Stomach (tissue), 9 donors: ENCODE measurements around the gene TRIP13. TPM values are rescaled to one million over a fixed set of nuclear protein-coding genes. Genes with fewer than 3 reads are reported as not detected.
"Not testable (repeated sequence)": the region's sequence is repeated elsewhere in the genome, so short reads cannot be mapped to it uniquely, and the experiment has no call there.

Experiments
- DNase-seq, 2 donors: peaks; one replicate each; pipeline versions ENCODE4 v3.0.0 to v3.0.0-alpha.2; 2013 to 2019
- H3K27ac ChIP-seq, 5 donors: fragments of 200-600 bp in 4 of 5; sonication (generic) in 4 of 5; one replicate each; pipeline ENCODE4 v1.5.1; 2013 to 2019; ENCODE audit warnings: mild to moderate bottlenecking in 1 of 5, moderate library complexity in 1 of 5
- H3K27me3 ChIP-seq, 3 donors: fragments of 200-600 bp; sonication (generic); one replicate each; pipeline ENCODE4 v1.5.1; 2017 to 2019; ENCODE audit warnings: mixed run types in 1 of 3
- H3K36me3 ChIP-seq, 4 donors: fragments of 200-600 bp; sonication (generic); 1 replicate in 3 of 4; 2 replicates in 1 of 4; pipeline ENCODE4 v1.5.1; 2016 to 2019
- H3K4me1 ChIP-seq, 4 donors: fragments of 200-600 bp; sonication (generic); one replicate each; pipeline ENCODE4 v1.5.1; 2016 to 2019
- H3K4me3 ChIP-seq, 4 donors: fragments of 200-600 bp; sonication (generic) in 3 of 4; one replicate each; pipeline ENCODE4 v1.5.1; 2016 to 2019; ENCODE audit warnings: mild to moderate bottlenecking in 1 of 4
- H3K9me3 ChIP-seq, 4 donors: fragments of 200-600 bp; sonication (generic); one replicate each; pipeline ENCODE4 v1.5.1; 2016 to 2019
- EP300 ChIP-seq: sonication (generic); formaldehyde crosslinking; IDR thresholded peaks from one replicate; pipeline ENCODE4 v1.6.1; 2017; ENCODE audit warnings: antibody characterized with exemption
- POLR2A ChIP-seq, 4 donors: fragments of 450-650 bp; IDR thresholded peaks; one replicate each; pipeline ENCODE4 v1.6.1; 2016; ENCODE audit warnings: antibody characterized with exemption in 4 of 4, control low read depth in 2 of 4, mild to moderate bottlenecking in 1 of 4, moderate library complexity in 1 of 4
- POLR2AphosphoS5 ChIP-seq, 3 donors: sonication (generic); formaldehyde crosslinking; IDR thresholded peaks; one replicate each; pipeline ENCODE4 v1.6.1; 2016; ENCODE audit warnings: antibody characterized with exemption in 3 of 3
- WGBS, 5 donors: extraction: QIAGEN DNeasy Blood & Tissue Kit in 3 of 5; methylation state at CpG; one replicate each; pipeline versions ENCODE4 v1.1.5 to v1.1.7; 2013 to 2018; 5-methylcytosine and 5-hydroxymethylcytosine counted together
- intact Hi-C: fragments of 100-400 bp; cut with DNase I; formaldehyde crosslinking; loops from one replicate; pipeline ENCODE4 v1.15.1; 2023; ENCODE audit warnings: low total_unique reads
- polyA plus RNA-seq, 3 donors: library from polyadenylated mRNA; stranded (reverse); fragments of 200-250 nt; gene quantifications; one replicate each; pipeline ENCODE4 v1.2.3, GENCODE V29; 2013
- total RNA-seq, 5 donors: library from RNA; depleted of rRNA; stranded (reverse); fragments of >200 nt; gene quantifications; one replicate each; pipeline versions ENCODE4 v1.1.0 to v1.2.3, GENCODE V29; 2014 to 2016
- TF ChIP-seq, protein P1 (sequence below), 7 experiments: fragments of 450-650 bp in 4 of 7; fragments of 200-600 bp in 3 of 7; sonication (generic) in 3 of 7; IDR thresholded peaks; one replicate each; pipeline ENCODE4 v1.5.1; 2016 to 2019; ENCODE audit warnings: antibody characterized with exemption in 7 of 7, control low read depth in 2 of 7, mild to moderate bottlenecking in 1 of 7
- donor health status: healthy with polysubstance abuse.
- donor health status: Bipolar disorder and iron deficiency.
- donor health status: healthy.

TRIP13 gene
- total and polyA plus RNA-seq, 8 donors, result 0.58 to 10.4 (median 3.5) TPM; not detected in 1

DNA sequence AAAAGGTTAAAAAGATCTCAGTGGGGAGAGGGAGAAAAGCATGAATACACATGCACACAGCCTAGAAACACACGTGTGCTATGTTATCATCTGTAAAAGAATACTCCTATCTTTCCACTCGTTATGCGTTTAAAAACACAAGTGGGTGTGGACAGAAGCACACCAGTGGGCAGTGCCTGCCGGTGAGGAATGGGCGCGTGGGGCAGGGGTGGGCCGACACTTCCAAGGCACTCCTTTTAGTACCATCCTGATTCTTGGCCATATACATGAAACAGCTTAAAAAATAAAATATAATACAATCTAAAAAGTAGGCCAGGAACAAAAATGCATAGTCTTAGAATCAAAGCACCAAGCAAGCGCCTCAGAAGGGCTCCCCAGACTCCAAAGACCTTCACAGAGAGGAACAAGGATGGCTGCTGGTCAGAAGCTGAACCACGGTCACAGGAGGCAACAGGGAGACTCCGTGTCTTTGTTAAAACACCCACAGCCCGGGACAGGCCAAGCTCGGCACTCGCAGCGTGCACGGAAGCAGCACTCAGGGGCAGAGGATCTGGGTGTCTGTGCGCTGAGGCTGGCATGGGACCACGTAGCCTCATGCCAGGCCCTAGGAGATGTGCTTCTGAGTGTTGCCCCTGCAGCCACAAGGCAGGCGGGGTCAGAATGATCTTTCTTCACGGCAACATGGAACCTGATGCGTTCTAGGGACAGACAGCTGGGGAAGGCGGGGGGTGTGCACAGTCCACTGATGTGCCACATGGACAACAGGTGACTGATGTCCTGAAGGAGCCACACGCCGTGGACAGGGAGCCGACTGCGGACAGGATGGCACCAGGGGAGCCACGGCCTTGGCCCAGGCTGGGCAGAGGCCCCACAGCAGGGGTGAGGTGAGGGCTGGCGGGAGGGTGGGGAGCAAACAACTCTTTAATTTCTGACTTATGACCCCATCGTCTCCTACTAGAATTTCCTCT is 16.0 kb upstream of the TRIP13 start:
- no peak for DNase-seq

DNA sequence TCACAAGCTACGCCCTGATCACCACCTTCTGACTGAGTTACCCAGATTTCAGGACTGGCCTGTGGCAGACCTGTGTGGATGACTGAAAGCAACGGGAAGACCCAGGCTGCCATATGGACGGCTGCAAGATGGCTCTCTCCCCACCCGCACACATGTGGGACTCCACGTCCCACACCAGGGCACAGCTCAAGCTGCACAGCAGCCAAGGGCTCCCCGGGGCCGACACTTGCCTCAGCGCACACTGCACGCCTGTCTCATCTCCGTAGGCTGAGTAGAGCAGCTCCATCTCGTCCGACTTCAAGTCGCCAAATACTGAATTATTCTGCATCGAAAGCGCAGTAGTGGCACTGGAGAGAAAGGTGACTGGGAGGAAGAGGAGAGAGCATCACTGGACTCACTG is 14.6 kb upstream of the TRIP13 start:
- TF ChIP-seq, protein P1, sequence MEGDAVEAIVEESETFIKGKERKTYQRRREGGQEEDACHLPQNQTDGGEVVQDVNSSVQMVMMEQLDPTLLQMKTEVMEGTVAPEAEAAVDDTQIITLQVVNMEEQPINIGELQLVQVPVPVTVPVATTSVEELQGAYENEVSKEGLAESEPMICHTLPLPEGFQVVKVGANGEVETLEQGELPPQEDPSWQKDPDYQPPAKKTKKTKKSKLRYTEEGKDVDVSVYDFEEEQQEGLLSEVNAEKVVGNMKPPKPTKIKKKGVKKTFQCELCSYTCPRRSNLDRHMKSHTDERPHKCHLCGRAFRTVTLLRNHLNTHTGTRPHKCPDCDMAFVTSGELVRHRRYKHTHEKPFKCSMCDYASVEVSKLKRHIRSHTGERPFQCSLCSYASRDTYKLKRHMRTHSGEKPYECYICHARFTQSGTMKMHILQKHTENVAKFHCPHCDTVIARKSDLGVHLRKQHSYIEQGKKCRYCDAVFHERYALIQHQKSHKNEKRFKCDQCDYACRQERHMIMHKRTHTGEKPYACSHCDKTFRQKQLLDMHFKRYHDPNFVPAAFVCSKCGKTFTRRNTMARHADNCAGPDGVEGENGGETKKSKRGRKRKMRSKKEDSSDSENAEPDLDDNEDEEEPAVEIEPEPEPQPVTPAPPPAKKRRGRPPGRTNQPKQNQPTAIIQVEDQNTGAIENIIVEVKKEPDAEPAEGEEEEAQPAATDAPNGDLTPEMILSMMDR (IDR thresholded peaks at IDR 0.05), result no peak
- no peak for TF ChIP-seq POLR2A (IDR thresholded peaks at IDR 0.05)
- TF ChIP-seq EP300, result no peak
- TF ChIP-seq POLR2AphosphoS5 (IDR thresholded peaks at IDR 0.05), result no peak
- WGBS, 5 donors, result 93 to 96% (median 95%) methylated on average over 15 of the region's 15 CpGs
- H3K36me3 ChIP-seq, result peaks cover 38 to 82% (median 81%) of the 10 kb centered on the region in 4 donors

More for the DNA sequence above, 16.0 kb upstream of the TRIP13 start:
- WGBS, 5 donors, result 92 to 95% (median 93%) methylated on average over 27 to 28 of the region's 28 CpGs
- TF ChIP-seq POLR2A (IDR thresholded peaks at IDR 0.05), result no peak
- TF ChIP-seq, protein P1 (IDR thresholded peaks at IDR 0.05), result no peak
- no peak for TF ChIP-seq EP300
- TF ChIP-seq POLR2AphosphoS5 (IDR thresholded peaks at IDR 0.05), result no peak
- intact Hi-C loops, result no loop called here
- H3K27ac ChIP-seq, result no peak overlapping the region
- H3K9me3 ChIP-seq, result no peaks in the 10 kb centered on the region
- peaks cover 40 to 82% (median 81%) of the 10 kb centered on the region in 4 donors for H3K36me3 ChIP-seq
- H3K4me3 ChIP-seq, result no peak overlapping the region
- H3K4me1 ChIP-seq, result peaks cover 0 to 10% (median 0%) of the 10 kb centered on the region in 4 donors
- no peaks in the 10 kb centered on the region for H3K27me3 ChIP-seq

DNA sequence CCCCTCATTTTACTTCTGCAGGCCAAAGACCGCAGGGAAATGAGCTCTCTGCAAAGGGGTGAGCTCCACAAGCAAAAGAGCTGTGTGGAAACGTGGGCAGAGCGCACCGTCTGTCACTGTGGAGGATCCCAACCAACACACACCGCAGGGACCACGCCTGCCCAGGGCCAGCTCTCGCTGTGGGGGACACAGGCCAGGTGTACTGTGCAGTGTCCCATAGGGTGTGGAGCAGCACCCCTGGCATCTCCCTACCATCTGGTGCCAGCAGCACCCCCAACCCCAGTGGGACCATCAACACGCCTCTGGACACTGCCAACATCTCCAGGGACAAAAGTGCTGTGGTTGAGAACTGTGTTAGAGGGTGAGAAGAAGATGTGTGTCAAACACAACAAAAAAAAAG is 14.0 kb upstream of the TRIP13 start:
- H3K27me3 ChIP-seq, H3K4me1 ChIP-seq, H3K4me3 ChIP-seq, H3K27ac ChIP-seq, H3K9me3 ChIP-seq, intact Hi-C loops, DNase-seq: not testable (repeated sequence)
- peaks cover 40 to 82% (median 81%) of the 10 kb centered on the region in 4 donors for H3K36me3 ChIP-seq
- no CpG with 5 or more reads among the region's 8 CpGs for WGBS, 5 donors

More for the DNA sequence above, 14.6 kb upstream of the TRIP13 start:
- Histone ChIP-seq H3K27me3 (no peaks in the 10 kb centered on the region), H3K4me1 (peaks cover 0 to 7% (median 0%) of the 10 kb centered on the region in 4 donors), H3K9me3 (no peaks in the 10 kb centered on the region), H3K4me3 (no peak overlapping the region), H3K27ac (no peak overlapping the region)
- intact Hi-C loops, result no loop called here
- DNase-seq, result no peak

DNA sequence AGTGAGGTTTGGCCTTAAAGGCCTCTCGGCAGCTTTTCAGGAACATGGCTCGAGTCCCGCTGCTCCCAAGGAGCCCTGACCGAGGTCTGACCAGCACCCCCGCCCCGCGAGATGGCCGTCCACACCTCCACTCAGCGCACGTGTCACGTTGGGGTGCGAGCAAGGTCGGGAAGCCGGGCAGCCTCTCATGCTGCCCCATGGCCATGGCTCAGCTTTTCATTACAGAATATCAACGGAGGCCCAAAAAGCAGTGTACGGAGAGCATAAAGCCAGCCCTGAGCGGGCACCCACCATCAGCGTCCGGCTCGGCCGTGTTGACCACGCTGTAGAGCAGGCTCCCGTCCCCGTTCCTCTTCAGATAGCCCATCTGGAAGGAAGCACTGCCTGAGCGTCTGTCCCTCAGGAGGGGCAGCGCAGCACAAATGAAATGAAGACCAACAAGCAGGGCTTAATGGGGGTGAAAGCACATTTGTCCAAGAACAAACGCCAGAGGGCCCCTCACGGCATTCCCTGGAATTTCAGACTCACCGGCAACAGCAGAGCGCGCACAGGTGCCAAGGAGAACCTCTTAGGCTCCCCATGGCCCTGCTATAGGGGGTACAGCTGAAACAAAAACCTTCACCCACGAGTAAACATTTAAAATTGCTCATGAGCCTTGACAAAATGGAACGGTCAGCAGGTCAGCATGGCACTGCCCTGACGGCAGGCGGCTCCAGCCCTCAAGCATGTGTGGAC is 11.7 kb upstream of the TRIP13 start:
- no peak overlapping the region for H3K4me3 ChIP-seq
- DNase-seq, result no peak
- H3K9me3 ChIP-seq, result no peaks in the 10 kb centered on the region
- WGBS, 5 donors, result 94 to 96% (median 95%) methylated on average over 30 to 35 of the region's 35 CpGs
- no peaks in the 10 kb centered on the region for H3K4me1 ChIP-seq
- H3K27me3 ChIP-seq, result no peaks in the 10 kb centered on the region
- intact Hi-C loops, result no loop called here
- no peak overlapping the region for H3K27ac ChIP-seq
- TF ChIP-seq, protein P1 (IDR thresholded peaks at IDR 0.05), result no peak
- peaks cover 58 to 82% (median 81%) of the 10 kb centered on the region in 4 donors for H3K36me3 ChIP-seq
